ENCODE results near the gene TAF6. TPM values are rescaled to one million over a fixed set of nuclear protein-coding genes. Genes with fewer than 3 reads are reported as not detected.

The TAF6 gene
- total RNA-seq, 4 donors from 2014 or later = 18.0 to 581 (median 43.9) TPM

DNA sequence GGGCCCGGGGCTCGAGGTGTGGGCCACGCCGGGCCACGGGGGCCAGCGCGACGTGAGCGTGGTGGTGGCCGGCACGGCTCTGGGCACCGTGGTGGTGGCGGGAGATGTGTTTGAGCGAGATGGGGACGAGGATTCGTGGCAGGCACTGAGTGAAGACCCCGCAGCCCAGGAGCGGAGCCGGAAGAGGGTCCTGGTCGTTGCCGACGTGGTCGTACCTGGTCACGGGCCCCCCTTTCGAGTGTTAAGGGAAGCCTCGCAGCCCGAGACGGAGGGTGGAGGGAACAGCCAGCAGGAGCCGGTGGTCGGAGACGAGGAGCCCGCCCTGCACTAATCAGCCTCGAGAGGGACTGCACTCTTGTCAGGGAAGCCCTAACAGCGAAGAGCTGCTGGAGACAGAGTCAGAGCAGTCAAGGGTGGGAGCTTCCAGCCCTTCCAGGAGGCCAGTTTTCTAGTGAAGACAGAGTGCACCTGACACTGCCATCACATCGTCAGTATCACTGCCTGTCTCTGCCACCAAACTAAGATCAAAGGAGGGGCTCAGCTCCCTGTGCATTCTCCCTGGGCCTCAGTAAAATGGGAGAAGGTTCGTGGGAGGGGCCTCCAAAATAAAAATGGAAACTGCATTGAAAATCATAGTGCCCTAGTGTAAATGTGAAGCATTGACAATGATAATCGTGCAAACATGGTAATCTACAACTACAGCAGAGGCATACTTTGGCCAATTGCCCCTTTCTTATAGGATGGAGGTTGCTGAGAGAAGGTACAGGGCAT lies 8.9 kb upstream of the TAF6 start:
- no peaks in the 10 kb centered on the region for H3K36me3 ChIP-seq

GRCh38 chr7:100126931-100127865 lies 8.0 kb upstream of the TAF6 start, which contains the start of gene MBLAC1:
TSS of gene MBLAC1 (plus strand) at chr7:100126967. CDS start at chr7:100127396, 429 bp downstream.
- intact Hi-C loops (cut with DNase I; ENCODE audit: low total_unique reads) (loop anchor here (5.0 kb wide), 1 partner anchor 40 kb away; the partner anchor contains the start of gene COPS6), in situ Hi-C loops (cut with MboI; ENCODE audit: low pct_ligation_motif_present in 1 of 4, low pct_unique_long_range_greater_than_20kb in 1 of 4, low sequenced_read_pairs in 3 of 4) (no loop called here)
- H3K9me3 ChIP-seq = no peaks in the 10 kb centered on the region
- no peaks in the 10 kb centered on the region for H3K36me3 ChIP-seq
- H3K4me3 ChIP-seq = peak within 1 kb of the TSS; percentile 60 to 90 (median 68)
- peaks cover 6 to 54% (median 44%) of the 10 kb centered on the region in 4 donors for H3K4me1 ChIP-seq
- WGBS, 2 donors (ENCODE audit: low coverage in 1 of 2) = 1% methylated on average over 63 of the region's 85 CpGs; no CpG with 5 or more reads in 1 of the 2 donors
- DNase-seq = peak; percentile 94
- peak within 1 kb of the TSS; percentile 95 to 97 (median 96) for H3K27ac ChIP-seq
- no peaks in the 10 kb centered on the region for H3K27me3 ChIP-seq
- no peak for TF ChIP-seq EP300 (IDR thresholded peaks at IDR 0.05; ENCODE audit: low read depth)
- TF ChIP-seq POLR2AphosphoS5 (IDR thresholded peaks at IDR 0.05) = peak; percentile 41 to 92 (median 92)
- TF ChIP-seq, protein P1, sequence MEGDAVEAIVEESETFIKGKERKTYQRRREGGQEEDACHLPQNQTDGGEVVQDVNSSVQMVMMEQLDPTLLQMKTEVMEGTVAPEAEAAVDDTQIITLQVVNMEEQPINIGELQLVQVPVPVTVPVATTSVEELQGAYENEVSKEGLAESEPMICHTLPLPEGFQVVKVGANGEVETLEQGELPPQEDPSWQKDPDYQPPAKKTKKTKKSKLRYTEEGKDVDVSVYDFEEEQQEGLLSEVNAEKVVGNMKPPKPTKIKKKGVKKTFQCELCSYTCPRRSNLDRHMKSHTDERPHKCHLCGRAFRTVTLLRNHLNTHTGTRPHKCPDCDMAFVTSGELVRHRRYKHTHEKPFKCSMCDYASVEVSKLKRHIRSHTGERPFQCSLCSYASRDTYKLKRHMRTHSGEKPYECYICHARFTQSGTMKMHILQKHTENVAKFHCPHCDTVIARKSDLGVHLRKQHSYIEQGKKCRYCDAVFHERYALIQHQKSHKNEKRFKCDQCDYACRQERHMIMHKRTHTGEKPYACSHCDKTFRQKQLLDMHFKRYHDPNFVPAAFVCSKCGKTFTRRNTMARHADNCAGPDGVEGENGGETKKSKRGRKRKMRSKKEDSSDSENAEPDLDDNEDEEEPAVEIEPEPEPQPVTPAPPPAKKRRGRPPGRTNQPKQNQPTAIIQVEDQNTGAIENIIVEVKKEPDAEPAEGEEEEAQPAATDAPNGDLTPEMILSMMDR (IDR thresholded peaks at IDR 0.05) = no peak
- peak; percentile 92 for TF ChIP-seq POLR2A (IDR thresholded peaks at IDR 0.05)

More for the DNA sequence above, 8.9 kb upstream of the TAF6 start:
- no peaks in the 10 kb centered on the region for H3K27me3 ChIP-seq
- H3K9me3 ChIP-seq = no peaks in the 10 kb centered on the region
- TF ChIP-seq, protein P1 (IDR thresholded peaks at IDR 0.05) = no peak
- no peak for TF ChIP-seq POLR2AphosphoS5 (IDR thresholded peaks at IDR 0.05)
- TF ChIP-seq POLR2A (IDR thresholded peaks at IDR 0.05) = no peak
- no peak for TF ChIP-seq EP300 (IDR thresholded peaks at IDR 0.05; ENCODE audit: low read depth)
- intact Hi-C loops (cut with DNase I; ENCODE audit: low total_unique reads) = loop anchor here (2.0 to 5.0 kb wide), 2 partner anchors 41 to 145 kb away; partner anchors contain the start of gene COPS6
- peak; percentile 47 for DNase-seq
- peak overlapping the region; percentile 95 to 97 (median 96) for H3K27ac ChIP-seq
- H3K4me1 ChIP-seq = peaks cover 6 to 61% (median 44%) of the 10 kb centered on the region in 4 donors
- H3K4me3 ChIP-seq = peak overlapping the region; percentile 60 to 90 (median 68)
- in situ Hi-C loops (cut with MboI; ENCODE audit: low pct_ligation_motif_present in 1 of 4, low pct_unique_long_range_greater_than_20kb in 1 of 4, low sequenced_read_pairs in 3 of 4) = no loop called here
- 4 to 5% methylated on average over 9 to 35 of the region's 37 CpGs for WGBS, 2 donors (ENCODE audit: low coverage in 1 of 2)

DNA sequence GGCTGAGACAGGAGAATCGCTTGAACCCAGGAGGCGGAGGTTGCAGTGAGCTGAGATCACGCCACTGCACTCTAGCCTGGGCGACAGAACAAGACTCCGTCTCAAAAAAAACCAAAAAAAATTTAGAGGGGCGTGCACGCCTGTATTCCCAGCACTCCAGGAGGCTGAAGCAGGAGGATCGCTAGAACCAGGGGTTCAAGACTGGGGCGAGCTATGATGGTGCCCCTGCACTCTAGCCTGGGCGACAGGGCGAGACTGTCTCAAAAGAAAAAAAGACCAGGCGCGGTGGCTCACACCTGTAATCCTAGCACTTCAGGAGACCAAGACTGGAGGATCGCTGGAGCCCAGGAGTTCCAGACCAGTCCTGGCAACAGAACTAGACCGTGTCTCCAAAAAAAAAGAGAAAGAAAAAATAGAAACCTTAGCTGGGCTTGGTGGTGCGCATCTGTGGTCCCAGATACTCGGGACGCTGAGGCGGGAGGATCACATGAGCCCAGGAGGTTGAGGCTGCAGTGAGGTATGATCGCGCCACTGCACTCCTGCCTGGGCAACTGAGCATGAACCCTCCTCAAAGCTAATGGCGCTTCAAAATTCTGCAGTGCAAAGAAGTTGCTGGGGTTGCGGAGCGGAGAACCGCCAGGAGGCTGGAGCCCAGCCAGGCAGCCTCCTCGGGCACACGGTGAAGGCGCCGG lies 7.2 kb upstream of the TAF6 start:
- no peak for DNase-seq
- TF ChIP-seq, protein P1 (IDR thresholded peaks at IDR 0.05) = peak in 1 of 5 experiments; percentile 30
- TF ChIP-seq EP300 (IDR thresholded peaks at IDR 0.05; ENCODE audit: low read depth) = no peak
- Histone ChIP-seq H3K36me3 (no peaks in the 10 kb centered on the region), H3K27ac (peak overlapping the region; percentile 95 to 97 (median 96)), H3K27me3 (no peaks in the 10 kb centered on the region), H3K4me1 (peaks cover 6 to 50% (median 43%) of the 10 kb centered on the region in 4 donors), H3K9me3 (no peaks in the 10 kb centered on the region), H3K4me3 (peak overlapping the region; percentile 60 to 90 (median 68))
- in situ Hi-C loops (cut with MboI; ENCODE audit: low pct_ligation_motif_present in 1 of 4, low pct_unique_long_range_greater_than_20kb in 1 of 4, low sequenced_read_pairs in 3 of 4) (no loop called here), intact Hi-C loops (cut with DNase I; ENCODE audit: low total_unique reads) (loop anchor here (5.0 kb wide), 1 partner anchor 39 kb away; the partner anchor contains the start of gene COPS6)
- 1 to 9% methylated on average over 11 to 29 of the region's 29 CpGs for WGBS, 2 donors (ENCODE audit: low coverage in 1 of 2)

All from transverse colon (tissue), 4 donors.